H9 (cell line): ENCODE measurements around the gene PLS1. TPM values are rescaled to one million over a fixed set of nuclear protein-coding genes. Genes with fewer than 3 reads are reported as not detected.
A peak's percentile ranks its signal among the peaks of the same experiment; 100 is the strongest.

Experiments
- DNase-seq: peaks from one replicate; pipeline ENCODE4 v3.0.0-alpha.2; 2017
- H2AFZ ChIP-seq: one replicate; pipeline ENCODE4 v1.6.1; 2013; ENCODE audit warnings: mild to moderate bottlenecking, low read length, control low read depth, moderate library complexity
- H2AK5ac ChIP-seq: 2 replicates; pipeline ENCODE4 v1.6.1; 2013; ENCODE audit warnings: low read length, control low read depth, mixed read lengths; ENCODE audit not compliant: insufficient read length
- H2BK120ac ChIP-seq: one replicate; pipeline ENCODE4 v1.6.1; 2013; ENCODE audit warnings: low read depth, mild to moderate bottlenecking, low read length, control low read depth, inconsistent platforms; ENCODE audit not compliant: poor library complexity, severe bottlenecking
- H2BK12ac ChIP-seq: 2 replicates; pipeline ENCODE4 v1.6.1; 2013; ENCODE audit warnings: low read length, control low read depth, mixed read lengths, low read depth; ENCODE audit not compliant: insufficient read length
- H2BK15ac ChIP-seq: 2 replicates; pipeline ENCODE4 v1.6.1; 2013; ENCODE audit warnings: low read depth, low read length, control low read depth
- H2BK20ac ChIP-seq: one replicate; pipeline ENCODE4 v1.6.1; 2013; ENCODE audit warnings: low read depth, mild to moderate bottlenecking, low read length, control low read depth, inconsistent platforms; ENCODE audit not compliant: poor library complexity, severe bottlenecking
- H2BK5ac ChIP-seq: 2 replicates; pipeline ENCODE4 v1.6.1; 2013; ENCODE audit warnings: low read length, control low read depth, mixed read lengths; ENCODE audit not compliant: insufficient read length
- H3K14ac ChIP-seq: 2 replicates; pipeline ENCODE4 v1.6.1; 2013; ENCODE audit warnings: low read length, control low read depth; ENCODE audit not compliant: insufficient read depth
- H3K18ac ChIP-seq: 2 replicates; pipeline ENCODE4 v1.6.1; 2013; ENCODE audit warnings: low read depth, mild to moderate bottlenecking, mixed read lengths, low read length, control low read depth; ENCODE audit not compliant: insufficient read length
- H3K23ac ChIP-seq: 2 replicates; pipeline ENCODE4 v1.6.1; 2013; ENCODE audit warnings: low read length, control low read depth, mixed read lengths, low read depth; ENCODE audit not compliant: insufficient read length
- H3K23me2 ChIP-seq: 2 replicates; pipeline ENCODE4 v1.6.1; 2013; ENCODE audit warnings: low read depth, mild to moderate bottlenecking, mixed read lengths, low read length, control low read depth; ENCODE audit not compliant: insufficient read length, poor library complexity, severe bottlenecking
- H3K27ac ChIP-seq: 2 replicates; pipeline ENCODE4 v1.5.1; 2013; ENCODE audit warnings: low read length, control low read depth, mixed read lengths, low read depth; ENCODE audit not compliant: insufficient read length
- H3K27me3 ChIP-seq: 2 replicates; pipeline ENCODE4 v1.6.1; 2013; ENCODE audit warnings: low read length, control low read depth, inconsistent platforms; ENCODE audit not compliant: insufficient read depth
- H3K4ac ChIP-seq: 2 replicates; pipeline ENCODE4 v1.6.1; 2013; ENCODE audit warnings: low read depth, mild to moderate bottlenecking, control low read depth, inconsistent platforms, low read length, moderate library complexity
- H3K4me1 ChIP-seq: 2 replicates; pipeline ENCODE4 v1.6.1; 2013; ENCODE audit warnings: low read length, control low read depth, inconsistent platforms; ENCODE audit not compliant: insufficient read depth
- H3K4me2 ChIP-seq: 2 replicates; pipeline ENCODE4 v1.6.1; 2013; ENCODE audit warnings: low read length, control low read depth, mixed read lengths; ENCODE audit not compliant: insufficient read length, insufficient read depth
- H3K56ac ChIP-seq: 2 replicates; pipeline ENCODE4 v1.6.1; 2013; ENCODE audit warnings: low read depth, mild to moderate bottlenecking, mixed read lengths, low read length, control low read depth; ENCODE audit not compliant: insufficient read length
- H3K79me1 ChIP-seq: 2 replicates; pipeline ENCODE4 v1.6.1; 2013; ENCODE audit warnings: low read depth, mild to moderate bottlenecking, moderate library complexity, low read length, control low read depth, inconsistent platforms; ENCODE audit not compliant: insufficient read depth, poor library complexity, severe bottlenecking
- H3K79me2 ChIP-seq: 2 replicates; pipeline ENCODE4 v1.6.1; 2013; ENCODE audit warnings: low read length, control low read depth, inconsistent platforms; ENCODE audit not compliant: insufficient read depth
- H3K9ac ChIP-seq: 2 replicates; pipeline ENCODE4 v1.6.1; 2013; ENCODE audit warnings: low read length, control low read depth, mixed read lengths; ENCODE audit not compliant: insufficient read length; ENCODE audit errors: extremely low read depth
- H3K9me3 ChIP-seq: one replicate; pipeline ENCODE4 v1.6.1; 2013; ENCODE audit warnings: low read depth, low read length, inconsistent platforms; ENCODE audit not compliant: control insufficient read depth
- H3T11ph ChIP-seq: one replicate; pipeline ENCODE4 v1.6.1; 2013; ENCODE audit warnings: mild to moderate bottlenecking, low read length, control low read depth, inconsistent platforms
- H4K20me1 ChIP-seq: one replicate; pipeline ENCODE4 v1.6.1; 2013; ENCODE audit not compliant: control insufficient read depth, insufficient read length, insufficient read depth
- H4K5ac ChIP-seq: 2 replicates; pipeline ENCODE4 v1.6.1; 2013; ENCODE audit warnings: low read depth, mild to moderate bottlenecking, mixed read lengths, low read length, control low read depth; ENCODE audit not compliant: insufficient read length
- H4K8ac ChIP-seq: replicated peaks from 2 replicates; pipeline ENCODE4 v1.6.1; 2013; ENCODE audit warnings: low read length, control low read depth, mixed read lengths, low read depth; ENCODE audit not compliant: insufficient read length
- H4K91ac ChIP-seq: 2 replicates; pipeline ENCODE4 v1.6.1; 2013; ENCODE audit warnings: low read depth, mild to moderate bottlenecking, moderate library complexity, mixed read lengths, low read length, control low read depth; ENCODE audit not compliant: insufficient read length
- H3K27ac Mint-ChIP-seq, 3 experiments: 2 replicates in 2 of 3; 3 replicates in 1 of 3; pipeline ENCODE4 v1.8.0; 2020 to 2021; ENCODE audit warnings: mixed read lengths in 3 of 3, mild to moderate bottlenecking in 1 of 3, moderate library complexity in 1 of 3
- H3K27me3 Mint-ChIP-seq: 2 replicates; pipeline ENCODE4 v1.8.0; 2021; ENCODE audit warnings: low read depth, mild to moderate bottlenecking, moderate library complexity, mixed read lengths
- H3K36me3 Mint-ChIP-seq, 3 experiments: 2 replicates in 2 of 3; 3 replicates in 1 of 3; pipeline ENCODE4 v1.8.0; 2020 to 2021; ENCODE audit warnings: low read depth in 3 of 3, mixed read lengths in 3 of 3; ENCODE audit not compliant: insufficient read depth in 1 of 3
- H3K4me1 Mint-ChIP-seq, 2 experiments: 2 replicates each; pipeline ENCODE4 v1.8.0; 2020; ENCODE audit warnings: mixed read lengths in 2 of 2
- H3K4me3 Mint-ChIP-seq, 2 experiments: 2 replicates in 1 of 2; 3 replicates in 1 of 2; pipeline ENCODE4 v1.8.0; 2020 to 2021; ENCODE audit warnings: mild to moderate bottlenecking in 2 of 2, mixed read lengths in 2 of 2, moderate library complexity in 1 of 2
- H3K9me3 Mint-ChIP-seq, 2 experiments: 2 replicates in 1 of 2; 3 replicates in 1 of 2; pipeline ENCODE4 v1.8.0; 2020; ENCODE audit warnings: mild to moderate bottlenecking in 2 of 2, mixed read lengths in 2 of 2, moderate library complexity in 1 of 2
- CTCF ChIP-seq: fragments of 200-600 bp; sonication (generic); conservative IDR thresholded peaks from 3 replicates; pipeline ENCODE4 v1.8.0; 2021; ENCODE audit warnings: antibody characterized with exemption, mild to moderate bottlenecking
- WGBS: extraction: QIAGEN DNeasy Blood & Tissue Kit; methylation state at CpG from one replicate; pipeline ENCODE4 v1.1.7; 2013; ENCODE audit warnings: missing lambda C conversion rate, low lambda C conversion rate, mixed read lengths; ENCODE audit not compliant: insufficient read length; ENCODE audit errors: extremely low coverage; 5-methylcytosine and 5-hydroxymethylcytosine counted together
- total RNA-seq: library from RNA; stranded (reverse); gene quantifications from 2 replicates; pipeline ENCODE4 v1.2.1, GENCODE V29; 2021

PLS1 gene
- total RNA-seq, 1 experiment from 2014 or later, result 20.4 TPM

DNA sequence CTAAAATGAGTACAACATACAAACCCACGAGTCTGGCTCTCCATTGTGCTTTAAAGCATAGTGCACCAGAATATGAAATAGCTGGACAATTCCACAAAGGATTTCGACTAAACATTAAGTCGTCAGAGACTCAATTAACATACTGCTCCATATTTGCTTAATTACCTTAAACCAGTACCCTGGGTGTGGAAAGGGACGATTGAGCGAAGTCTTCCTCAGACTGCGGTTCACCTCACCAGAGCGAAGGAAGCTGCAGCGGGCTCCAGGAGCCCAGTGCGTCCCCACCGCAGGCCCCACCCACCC, 127.4 kb downstream of the PLS1 start:
- no peak overlapping the region for H3K27ac ChIP-seq
- H3K4me1 Mint-ChIP-seq, result peaks cover 32 to 35% of the 10 kb centered on the region in 2 experiments

More for the DNA sequence above, 127.4 kb downstream of the PLS1 start:
- no peak overlapping the region for H2BK120ac ChIP-seq
- H3K79me2 ChIP-seq, result no peaks in the 10 kb centered on the region
- H3K27me3 ChIP-seq, result no peaks in the 10 kb centered on the region
- no peaks in the 10 kb centered on the region for H4K20me1 ChIP-seq
- H3T11ph ChIP-seq, result no peak overlapping the region
- H3K14ac ChIP-seq, result no peak overlapping the region
- WGBS, result no CpG with 5 or more reads among the region's 10 CpGs
- no peak overlapping the region for H2AFZ ChIP-seq
- peak overlapping the region; percentile 55 for H3K4me2 ChIP-seq
- DNase-seq, result no peak
- no peak for TF ChIP-seq CTCF
- peak overlapping the region; percentile 89 to 92 for H3K4me3 Mint-ChIP-seq
- H4K5ac ChIP-seq, result no peak overlapping the region
- H3K27ac Mint-ChIP-seq, result no peak overlapping the region; a peak in 1 of 7 replicates
- no peak overlapping the region for H2BK5ac ChIP-seq
- H3K36me3 Mint-ChIP-seq, result peaks cover under 1 to 14% (median 9%) of the 10 kb centered on the region in 3 experiments; a peak in 4 of 7 replicates
- H3K9me3 Mint-ChIP-seq, result peaks cover 0 to 5% of the 10 kb centered on the region in 2 experiments; a peak in 3 of 5 replicates
- H2AK5ac ChIP-seq, result no peak overlapping the region
- H4K8ac ChIP-seq, result no peak overlapping the region
- no peaks in the 10 kb centered on the region for H3K79me1 ChIP-seq
- H3K4me1 ChIP-seq, result no peaks in the 10 kb centered on the region
- H3K9me3 ChIP-seq, result no peaks in the 10 kb centered on the region
- H3K27me3 Mint-ChIP-seq, result no peaks in the 10 kb centered on the region; the same call in 1 of the 2 replicates
- no peak overlapping the region for H3K56ac ChIP-seq
- H2BK15ac ChIP-seq, result no peak overlapping the region
- H4K91ac ChIP-seq, result no peak overlapping the region
- H3K23ac ChIP-seq, result no peak overlapping the region
- no peak overlapping the region for H3K18ac ChIP-seq
- peak overlapping the region; percentile 42 for H3K9ac ChIP-seq
- no peak overlapping the region for H2BK20ac ChIP-seq
- no peak overlapping the region for H3K4ac ChIP-seq
- H3K23me2 ChIP-seq, result no peaks in the 10 kb centered on the region
- H2BK12ac ChIP-seq, result no peak overlapping the region
